ENCODE data around the gene NVL.
"Not testable (repeated sequence)": the region's sequence is repeated elsewhere in the genome, so short reads cannot be mapped to it uniquely, and the experiment has no call there.

NVL gene

DNA sequence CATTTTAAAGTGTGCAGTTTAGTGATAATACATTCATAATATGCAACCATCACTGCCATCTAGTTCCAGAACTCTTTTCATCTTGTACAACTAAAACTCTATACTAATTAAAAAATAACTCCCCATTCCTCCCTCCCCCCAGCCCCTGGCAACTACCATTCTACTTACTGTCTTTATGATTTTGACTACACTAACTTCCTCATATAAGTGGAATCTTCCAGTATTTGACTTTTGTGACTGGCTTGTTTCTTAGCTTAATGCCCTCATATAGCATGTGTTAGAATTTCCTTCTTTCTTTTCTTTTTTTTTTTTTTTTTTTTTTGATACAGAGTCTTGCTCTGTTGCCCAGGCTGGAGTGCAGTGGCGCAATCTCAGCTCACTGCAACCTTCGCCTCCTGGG lies 1.4 kb upstream of the NVL start:
- TF ChIP-seq, protein P1, sequence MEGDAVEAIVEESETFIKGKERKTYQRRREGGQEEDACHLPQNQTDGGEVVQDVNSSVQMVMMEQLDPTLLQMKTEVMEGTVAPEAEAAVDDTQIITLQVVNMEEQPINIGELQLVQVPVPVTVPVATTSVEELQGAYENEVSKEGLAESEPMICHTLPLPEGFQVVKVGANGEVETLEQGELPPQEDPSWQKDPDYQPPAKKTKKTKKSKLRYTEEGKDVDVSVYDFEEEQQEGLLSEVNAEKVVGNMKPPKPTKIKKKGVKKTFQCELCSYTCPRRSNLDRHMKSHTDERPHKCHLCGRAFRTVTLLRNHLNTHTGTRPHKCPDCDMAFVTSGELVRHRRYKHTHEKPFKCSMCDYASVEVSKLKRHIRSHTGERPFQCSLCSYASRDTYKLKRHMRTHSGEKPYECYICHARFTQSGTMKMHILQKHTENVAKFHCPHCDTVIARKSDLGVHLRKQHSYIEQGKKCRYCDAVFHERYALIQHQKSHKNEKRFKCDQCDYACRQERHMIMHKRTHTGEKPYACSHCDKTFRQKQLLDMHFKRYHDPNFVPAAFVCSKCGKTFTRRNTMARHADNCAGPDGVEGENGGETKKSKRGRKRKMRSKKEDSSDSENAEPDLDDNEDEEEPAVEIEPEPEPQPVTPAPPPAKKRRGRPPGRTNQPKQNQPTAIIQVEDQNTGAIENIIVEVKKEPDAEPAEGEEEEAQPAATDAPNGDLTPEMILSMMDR (IDR thresholded peaks at IDR 0.05; ENCODE audit: extremely low read depth, missing control alignments): no peak
- no peak for DNase-seq (ENCODE audit: low spot score)

DNA sequence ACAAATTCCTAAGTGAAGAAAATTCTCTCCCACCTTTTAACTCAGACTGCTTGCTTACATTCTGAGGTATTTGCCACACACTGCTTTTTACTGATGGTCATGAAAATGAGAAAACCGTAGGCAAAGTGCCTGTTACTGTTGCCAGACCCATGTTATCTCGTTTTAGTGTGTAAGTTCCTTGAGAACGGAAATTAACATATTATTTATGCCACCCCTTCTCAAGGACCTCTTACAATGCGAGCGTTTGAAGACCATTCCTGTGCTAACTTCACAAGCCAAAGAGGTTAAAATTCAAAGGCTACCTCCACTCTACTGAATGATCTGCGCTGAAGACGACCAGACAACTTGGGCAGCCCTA lies 509 bp downstream of the NVL start:
- TF ChIP-seq, protein P1 (IDR thresholded peaks at IDR 0.05; ENCODE audit: extremely low read depth, missing control alignments): no peak
- no peak for DNase-seq (ENCODE audit: low spot score)

DNA sequence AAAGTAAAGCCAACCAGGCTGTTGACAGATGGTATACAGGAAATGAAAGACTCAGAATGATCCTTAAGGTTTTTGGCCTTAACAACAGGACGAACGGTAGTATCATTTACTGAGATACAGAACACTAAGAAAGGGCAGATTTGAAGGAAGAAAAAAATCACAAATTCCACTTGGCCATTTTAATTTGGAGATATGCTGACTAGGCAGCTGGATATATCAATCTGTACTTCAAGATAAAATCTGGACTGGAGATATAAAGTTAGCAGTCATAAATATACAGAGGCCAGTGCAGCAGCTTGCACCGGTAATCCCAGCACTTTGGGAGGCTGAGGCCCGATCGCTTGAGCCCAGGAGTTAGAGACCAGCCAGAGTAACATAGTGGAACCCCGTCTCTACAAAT lies 1.3 kb downstream of the NVL start:
- DNase-seq (ENCODE audit: low spot score): no peak
- TF ChIP-seq, protein P1 (IDR thresholded peaks at IDR 0.05; ENCODE audit: extremely low read depth, missing control alignments): no peak

DNA sequence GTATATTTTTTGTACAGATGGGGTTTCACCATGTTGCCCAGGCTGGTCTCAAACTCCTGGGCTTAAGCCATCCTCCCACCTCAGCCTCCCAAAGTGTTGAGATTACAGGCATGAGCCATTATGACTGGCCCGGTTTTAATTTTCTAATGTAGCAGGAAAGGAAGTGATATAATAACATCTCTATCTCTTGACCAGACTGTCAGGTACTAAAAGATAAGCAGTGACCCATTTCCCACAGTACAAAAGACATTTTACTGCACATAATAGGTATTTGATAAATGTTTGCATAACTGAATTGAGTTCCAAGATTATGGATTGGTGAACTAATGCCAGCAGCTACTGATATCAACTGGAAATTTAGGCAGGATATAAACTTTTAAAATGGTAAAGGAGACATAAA lies 4.0 kb downstream of the NVL start:
- no peak for DNase-seq (ENCODE audit: low spot score)
- TF ChIP-seq, protein P1 (IDR thresholded peaks at IDR 0.05; ENCODE audit: extremely low read depth, missing control alignments): no peak

DNA sequence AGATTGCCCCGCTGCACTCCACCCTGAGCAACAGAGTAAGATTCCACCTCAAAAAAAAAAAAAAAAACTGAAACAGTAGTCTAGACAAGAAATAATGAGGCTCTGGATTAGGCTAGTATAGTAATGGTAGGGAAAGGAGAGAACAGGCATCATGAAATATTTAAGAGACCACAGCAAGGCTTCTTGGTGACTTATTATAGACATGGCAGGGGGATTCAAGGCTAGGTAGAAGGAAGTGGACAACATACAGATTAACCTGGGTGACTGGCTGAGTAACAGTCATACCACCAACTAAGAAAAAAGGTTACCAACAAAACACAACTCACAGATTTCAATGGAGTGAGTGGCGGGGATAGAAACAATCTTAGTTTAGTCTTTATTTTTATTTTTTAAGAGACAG lies 8.3 kb downstream of the NVL start:
- TF ChIP-seq, protein P1 (IDR thresholded peaks at IDR 0.05; ENCODE audit: extremely low read depth, missing control alignments): no peak
- no peak for DNase-seq (ENCODE audit: low spot score)

DNA sequence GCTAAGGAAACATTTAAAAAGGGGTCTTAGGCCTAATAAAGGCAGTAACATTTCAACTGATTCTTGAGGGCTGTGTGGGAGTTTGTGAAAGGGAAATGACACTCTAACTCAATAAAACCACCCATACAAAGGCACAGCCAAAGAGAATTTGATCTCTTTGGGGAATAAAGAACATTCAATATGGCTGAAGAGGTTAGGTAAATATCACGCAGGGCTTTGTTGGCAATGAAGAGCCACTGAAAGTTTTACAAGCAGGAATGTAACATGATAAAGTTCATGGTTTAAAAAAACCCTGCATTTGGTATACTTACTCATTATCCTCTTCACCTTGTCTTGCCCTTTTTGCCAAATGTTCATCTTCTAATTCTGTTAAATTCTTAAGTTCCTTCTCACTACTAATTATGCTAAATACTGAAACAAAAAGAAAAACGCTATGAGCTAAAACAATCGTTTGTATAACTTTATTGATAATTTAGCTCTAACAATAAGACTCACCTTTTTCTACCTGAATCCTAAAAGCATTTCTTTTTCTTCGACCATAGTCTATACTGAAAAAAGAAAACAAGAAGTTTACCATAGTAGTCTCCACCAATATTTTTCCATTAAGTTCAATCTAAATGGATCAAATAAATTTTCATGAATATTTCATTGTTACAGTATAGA lies 12.5 kb downstream of the NVL start:
- no peak for DNase-seq (ENCODE audit: low spot score)
- TF ChIP-seq, protein P1 (IDR thresholded peaks at IDR 0.05; ENCODE audit: extremely low read depth, missing control alignments): no peak

DNA sequence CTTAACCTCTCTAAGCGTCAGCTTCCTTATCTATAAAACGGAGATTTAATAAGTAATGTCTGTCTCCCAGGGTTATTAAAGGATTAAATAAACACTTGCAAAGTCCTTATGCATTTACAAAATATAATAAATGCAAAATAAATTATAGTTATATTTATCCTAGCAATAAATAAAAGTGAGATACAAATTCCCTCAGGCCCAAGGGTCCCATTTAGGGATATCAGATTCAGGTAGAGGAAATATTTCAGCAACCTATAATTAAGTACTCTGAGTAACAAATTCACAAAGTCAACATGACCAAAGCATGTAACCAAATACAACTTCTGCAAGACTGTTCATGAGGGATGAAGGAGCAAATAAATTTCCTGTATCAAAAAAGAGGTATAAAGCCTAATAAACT lies 17.9 kb downstream of the NVL start:
- TF ChIP-seq, protein P1 (IDR thresholded peaks at IDR 0.05; ENCODE audit: extremely low read depth, missing control alignments): no peak
- DNase-seq (ENCODE audit: low spot score): no peak

DNA sequence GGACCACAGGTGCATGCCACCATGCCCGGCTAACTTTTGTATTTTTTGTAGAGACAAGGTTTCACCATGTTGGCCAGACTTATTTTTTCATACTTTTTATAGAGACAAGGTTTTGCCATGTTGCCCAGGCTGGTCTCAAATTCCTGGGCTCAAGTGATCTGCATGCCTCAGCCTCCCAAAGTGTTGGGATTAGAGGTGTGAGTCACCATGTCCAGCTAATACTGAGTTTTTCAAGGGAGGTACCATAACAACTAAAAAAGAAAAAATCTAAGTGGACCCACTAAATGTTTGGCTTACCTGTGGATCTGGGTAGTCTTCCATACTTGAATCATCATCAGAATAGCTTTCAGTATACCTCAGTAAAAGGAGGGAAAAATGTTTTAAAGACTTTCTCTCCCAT lies 18.5 kb downstream of the NVL start:
- DNase-seq (ENCODE audit: low spot score): not testable (repeated sequence)

Measured in GM20000 (cell line).